HepG2 (cell line): Measurements from ENCODE around the gene PDZD8. TPM values are rescaled to one million over a fixed set of nuclear protein-coding genes. Genes with fewer than 3 reads are reported as not detected.

Experiments
- ATAC-seq: fragments of 200-7000 bp; cut with Tn5 transposase; 3 replicates; pipeline ENCODE4 v1.9.1; 2020; ENCODE audit warnings: mild to moderate bottlenecking, moderate library complexity
- BruUV-seq: library from RNA; stranded (reverse); fragments of 400-500 nt; replicated peaks from 2 replicates; lab custom pipeline; 2021; lab: Mats Ljungman, UMichigan
- CTCF ChIA-PET: fragments of 300-600 bp; formaldehyde crosslinking; extraction: SDS; loops from one replicate; lab custom pipeline; 2021; ENCODE audit warnings: low total read pairs, inconsistent platforms, low intra/inter-chr PET ratio; lab: Yijun Ruan, JAX
- POLR2A ChIA-PET: fragments of 350-600 bp; sonication (Branson Sonifier 250); formaldehyde crosslinking; loops from one replicate; lab custom pipeline; 2020; ENCODE audit warnings: antibody characterized with exemption, inconsistent platforms; lab: Yijun Ruan, JAX
- DNase-seq: peaks from one replicate; pipeline ENCODE4 v3.0.0-alpha.2; 2015; ENCODE audit warnings: low spot score
- FAIRE-seq: peaks from 3 replicates; lab custom pipeline; 2011; peaks lifted over from hg19 to GRCh38; lab: Jason Lieb, UNC
- H2AFZ ChIP-seq: one replicate; pipeline ENCODE4 v1.6.1; 2011; ENCODE audit warnings: low read length, inconsistent platforms
- H3K27ac ChIP-seq: fragments of 300-600 bp; 3 replicates; pipeline ENCODE4 v1.8.0; 2011; ENCODE audit warnings: mixed run types, mild to moderate bottlenecking, mixed read lengths, low read length, inconsistent platforms; ENCODE audit not compliant: insufficient read depth; ENCODE audit errors: extremely low read length
- H3K27me3 ChIP-seq, 2 experiments: fragments of 200-600 bp in 1 of 2; 2 replicates in 1 of 2; 3 replicates in 1 of 2; pipeline versions ENCODE4 v1.6.0 to v1.8.0; 2011; ENCODE audit warnings: low read length in 2 of 2, mild to moderate bottlenecking in 2 of 2, moderate library complexity in 2 of 2, inconsistent platforms in 1 of 2; ENCODE audit not compliant: insufficient read depth in 2 of 2, control insufficient read depth in 1 of 2
- H3K36me3 ChIP-seq, 2 experiments: fragments of 200-600 bp in 1 of 2; replicated peaks in 1 of 2; 2 replicates in 1 of 2; 3 replicates in 1 of 2; pipeline versions ENCODE4 v1.5.1 to v1.8.0; 2011; ENCODE audit warnings: low read length in 2 of 2, inconsistent platforms in 1 of 2; ENCODE audit not compliant: insufficient read depth in 2 of 2, control insufficient read depth in 1 of 2
- H3K4me1 ChIP-seq: 2 replicates; pipeline ENCODE4 v1.5.1; 2012; ENCODE audit warnings: low read length, inconsistent platforms; ENCODE audit not compliant: insufficient read depth
- H3K4me2 ChIP-seq: 2 replicates; pipeline ENCODE4 v1.6.0; 2011; ENCODE audit warnings: low read depth, low read length, inconsistent platforms
- H3K4me3 ChIP-seq, 3 experiments: fragments of 200-600 bp in 1 of 3; sonication (generic), shearing (Covaris generic) in 1 of 3; replicated peaks in 1 of 3; 2 replicates each; pipeline ENCODE4 v1.5.1; 2011 to 2016; ENCODE audit warnings: low read length in 3 of 3, inconsistent platforms in 2 of 3, low read depth in 2 of 3, mild to moderate bottlenecking in 2 of 3, control low read depth in 1 of 3, mixed read lengths in 1 of 3; ENCODE audit not compliant: insufficient read depth in 1 of 3
- H3K79me2 ChIP-seq: one replicate; pipeline ENCODE4 v1.6.1; 2011; ENCODE audit warnings: low read length, inconsistent platforms; ENCODE audit not compliant: insufficient read depth
- H3K9ac ChIP-seq: 2 replicates; pipeline ENCODE4 v1.6.0; 2011; ENCODE audit warnings: mild to moderate bottlenecking, low read depth, low read length, inconsistent platforms; ENCODE audit not compliant: insufficient read depth
- H3K9me3 ChIP-seq: 2 replicates; pipeline ENCODE4 v1.5.1; 2012; ENCODE audit warnings: mild to moderate bottlenecking, low read length
- H4K20me1 ChIP-seq: 2 replicates; pipeline ENCODE4 v1.6.0; 2011; ENCODE audit warnings: inconsistent platforms, mild to moderate bottlenecking, low read length, moderate library complexity; ENCODE audit not compliant: insufficient read depth
- ARID5B ChIP-seq: IDR thresholded peaks from 2 replicates; pipeline ENCODE4 v1.4.0; 2020; ENCODE audit warnings: mild to moderate bottlenecking, missing genetic modification reagents
- DZIP1 ChIP-seq: sonication (generic); formaldehyde crosslinking; IDR thresholded peaks from 2 replicates; pipeline ENCODE4 v1.5.0; 2020; ENCODE audit warnings: mild to moderate bottlenecking, missing genetic modification reagents
- HNF4A ChIP-seq: sonication (generic); formaldehyde crosslinking; IDR thresholded peaks from 2 replicates; pipeline ENCODE4 v1.4.0; 2020; ENCODE audit warnings: missing genetic modification reagents
- NCOA2 ChIP-seq: sonication (generic); formaldehyde crosslinking; IDR thresholded peaks from 2 replicates; pipeline ENCODE4 v1.8.0; 2022; ENCODE audit warnings: inconsistent platforms
- ZNF318 ChIP-seq: sonication (generic); formaldehyde crosslinking; IDR thresholded peaks from 2 replicates; pipeline ENCODE4 v1.4.0; 2020; ENCODE audit warnings: mild to moderate bottlenecking, missing genetic modification reagents
- ZNF33A ChIP-seq: sonication (generic); formaldehyde crosslinking; IDR thresholded peaks from 2 replicates; pipeline ENCODE4 v1.5.1; 2020; ENCODE audit warnings: missing genetic modification reagents, mild to moderate bottlenecking, moderate library complexity, borderline replicate concordance
- ZNF549 ChIP-seq: sonication (generic); formaldehyde crosslinking; IDR thresholded peaks from 2 replicates; pipeline ENCODE4 v1.5.0; 2020; ENCODE audit warnings: missing genetic modification reagents
- ZNF768 ChIP-seq: sonication (generic); formaldehyde crosslinking; IDR thresholded peaks from 2 replicates; pipeline ENCODE4 v1.4.0; 2020; ENCODE audit warnings: missing genetic modification reagents
- WGBS: methylation state at CpG from one replicate; pipeline ENCODE4 v1.1.6; 2017; ENCODE audit warnings: low lambda C conversion rate; 5-methylcytosine and 5-hydroxymethylcytosine counted together
- in situ Hi-C: cut with HindIII; loops from 2 replicates; pipeline ENCODE4 v1.10.0; 2017; ENCODE audit warnings: low pct_unique_long_range_greater_than_20kb; ENCODE audit not compliant: extremely low pct_ligation_motif_present
- intact Hi-C: fragments of 100-400 bp; cut with micrococcal nuclease; formaldehyde crosslinking; loops from one replicate; pipeline ENCODE4 v1.10.0; 2022; ENCODE audit not compliant: unreplicated experiment
- polyA plus RNA-seq, 8 experiments: library from polyadenylated mRNA; depleted of rRNA in 3 of 8; stranded (reverse) in 7 of 8; unstranded in 1 of 8; fragments of >200 nt; fragmentation: Illumina TruSeq in 4 of 8; extraction: Trizol in 4 of 8; gene quantifications; 2 replicates each; pipeline versions ENCODE4 v1.2.1 to v1.2.3, GENCODE V29; 2011 to 2016; ENCODE audit warnings: low read depth in 4 of 8, missing spikeins in 1 of 8, mixed read lengths in 1 of 8; ENCODE audit not compliant: insufficient read depth in 1 of 8
- total RNA-seq, 5 experiments: library from RNA; depleted of rRNA; stranded (reverse); fragments of >200 nt; fragmentation: Illumina TruSeq; extraction: Trizol; gene quantifications; 2 replicates each; pipeline ENCODE4 v1.2.3, GENCODE V29; 2016; ENCODE audit warnings: low read depth in 1 of 5

The PDZD8 gene
- total and polyA plus RNA-seq, 2 of the 13 experiments (the other 11 are each of a cell fraction or from before 2014, with no cell fraction given), result 11.2 to 32.0 TPM

GRCh38 chr10:117418121-117418520 is 42.9 kb upstream of the PDZD8 start (continued):
- TF ChIP-seq ZNF318 (CRISPR knock-in tag) (no peak), ZNF549 (CRISPR knock-in tag) (no peak)

- WGBS, result 77% methylated on average over 3 of the region's 3 CpGs
- H3K27me3 ChIP-seq, result no peaks in the 10 kb centered on the region; a peak in 1 of 5 replicates
- H3K27ac ChIP-seq, result no peak overlapping the region
- no TSS peak for BruUV-seq
- no peak overlapping the region for H3K4me3 ChIP-seq
- DNase-seq, result no peak
- intact Hi-C loops, result no loop called here
- H3K4me1 ChIP-seq, result peaks cover 26% of the 10 kb centered on the region
- no peak overlapping the region for H3K9ac ChIP-seq
- H3K36me3 ChIP-seq, result no peaks in the 10 kb centered on the region
- FAIRE-seq, result no peak
- H3K9me3 ChIP-seq, result no peaks in the 10 kb centered on the region
- ChIA-PET POLR2A (no interaction called here), CTCF (no interaction called here)
- in situ Hi-C loops, result no loop called here
- H2AFZ ChIP-seq, result no peak overlapping the region
- ATAC-seq, result no peak
- no peaks in the 10 kb centered on the region for H3K79me2 ChIP-seq
- no peaks in the 10 kb centered on the region for H4K20me1 ChIP-seq
- no peak overlapping the region for H3K4me2 ChIP-seq
- TF ChIP-seq HNF4A (CRISPR knock-in tag) (no peak), NCOA2 (CRISPR knock-in tag) (no peak), DZIP1 (CRISPR knock-in tag) (no peak), ARID5B (CRISPR knock-in tag) (no peak), ZNF768 (CRISPR knock-in tag) (no peak), ZNF33A (no peak)
Measured at GRCh38 chr10:117417196-117417595, 42.0 kb upstream of the PDZD8 start.
